Measurements from ENCODE around the gene APBA3.

The APBA3 gene

GRCh38 chr19:3723110-3723488 lies 38.4 kb downstream of the APBA3 start:
- H3K79me2 ChIP-seq (ENCODE audit: low read length) = no peaks in the 10 kb centered on the region
- DNase-seq = no peak
- no peaks in the 10 kb centered on the region for H3K9me2 ChIP-seq (replicated peaks; ENCODE audit: insufficient read depth, low read length)
- H3K4me1 ChIP-seq (ENCODE audit: low read length) = peaks cover 8% of the 10 kb centered on the region; the same call in 1 of the 2 replicates
- no peaks in the 10 kb centered on the region; the same call in 1 of the 2 replicates for H3F3A ChIP-seq (ENCODE audit: insufficient read depth, low read length)
- H2AFZ ChIP-seq (ENCODE audit: low read length) = no peak overlapping the region
- no peak overlapping the region for H3K4me2 ChIP-seq (ENCODE audit: low read depth, low read length)
- no peak overlapping the region for H3K27ac ChIP-seq (ENCODE audit: low read length)
- H3K36me3 ChIP-seq (replicated peaks; ENCODE audit: insufficient read depth, low read length) = no peaks in the 10 kb centered on the region
- H4K20me1 ChIP-seq (ENCODE audit: insufficient read depth, low read length) = no peaks in the 10 kb centered on the region
- H3K9me3 ChIP-seq (replicated peaks; ENCODE audit: insufficient read depth, low read length) = no peaks in the 10 kb centered on the region
- TF ChIP-seq CTCF (IDR thresholded peaks at IDR 0.05; ENCODE audit: low read length) = no peak
- TF ChIP-seq EZH2phosphoT487 (IDR thresholded peaks at IDR 0.05; ENCODE audit: low read length) = no peak
- no peak for TF ChIP-seq EZH2 (optimal IDR thresholded peaks at IDR 0.05; ENCODE audit: low read depth, low read length)
- H3K27me3 ChIP-seq (replicated peaks; ENCODE audit: insufficient read depth, low read length) = peaks cover 42% of the 10 kb centered on the region
- no peak overlapping the region for H3K4me3 ChIP-seq (ENCODE audit: low read length)
- H3K9ac ChIP-seq (ENCODE audit: low read length) = no peak overlapping the region

GRCh38 chr19:3722443-3723109 lies 38.9 kb downstream of the APBA3 start:
- H3K4me1 ChIP-seq (ENCODE audit: low read length) = peaks cover 8% of the 10 kb centered on the region; the same call in 1 of the 2 replicates
- no peaks in the 10 kb centered on the region for H3K9me2 ChIP-seq (replicated peaks; ENCODE audit: insufficient read depth, low read length)
- no peaks in the 10 kb centered on the region for H3K79me2 ChIP-seq (ENCODE audit: low read length)
- no peak overlapping the region for H3K4me3 ChIP-seq (ENCODE audit: low read length)
- no peaks in the 10 kb centered on the region for H3K36me3 ChIP-seq (replicated peaks; ENCODE audit: insufficient read depth, low read length)
- TF ChIP-seq CTCF (IDR thresholded peaks at IDR 0.05; ENCODE audit: low read length) = no peak
- TF ChIP-seq EZH2phosphoT487 (IDR thresholded peaks at IDR 0.05; ENCODE audit: low read length) = no peak
- TF ChIP-seq EZH2 (optimal IDR thresholded peaks at IDR 0.05; ENCODE audit: low read depth, low read length) = no peak
- no peak for DNase-seq
- H4K20me1 ChIP-seq (ENCODE audit: insufficient read depth, low read length) = no peaks in the 10 kb centered on the region
- no peaks in the 10 kb centered on the region for H3K9me3 ChIP-seq (replicated peaks; ENCODE audit: insufficient read depth, low read length)
- peak overlapping the region; percentile 58; the same call in 1 of the 2 replicates for H3K4me2 ChIP-seq (ENCODE audit: low read depth, low read length)
- no peak overlapping the region for H3K27ac ChIP-seq (ENCODE audit: low read length)
- H2AFZ ChIP-seq (ENCODE audit: low read length) = no peak overlapping the region
- peaks cover 44% of the 10 kb centered on the region for H3K27me3 ChIP-seq (replicated peaks; ENCODE audit: insufficient read depth, low read length)
- H3F3A ChIP-seq (ENCODE audit: insufficient read depth, low read length) = no peaks in the 10 kb centered on the region; the same call in 1 of the 2 replicates
- H3K9ac ChIP-seq (ENCODE audit: low read length) = no peak overlapping the region

GRCh38 chr19:3721887-3722442 lies 39.5 kb downstream of the APBA3 start:
- H3K27me3 ChIP-seq (replicated peaks; ENCODE audit: insufficient read depth, low read length) = peaks cover 46% of the 10 kb centered on the region
- H4K20me1 ChIP-seq (ENCODE audit: insufficient read depth, low read length) = no peaks in the 10 kb centered on the region
- peaks cover 8% of the 10 kb centered on the region; the same call in 1 of the 2 replicates for H3K4me1 ChIP-seq (ENCODE audit: low read length)
- peak overlapping the region; percentile 22; the same call in 1 of the 2 replicates for H3K4me3 ChIP-seq (ENCODE audit: low read length)
- H2AFZ ChIP-seq (ENCODE audit: low read length) = 0 out of 2 replicates have a peak overlapping the region, but pooled peaks have one; percentile 17
- DNase-seq = no peak
- H3K9me3 ChIP-seq (replicated peaks; ENCODE audit: insufficient read depth, low read length) = no peaks in the 10 kb centered on the region
- no peaks in the 10 kb centered on the region for H3K9me2 ChIP-seq (replicated peaks; ENCODE audit: insufficient read depth, low read length)
- H3F3A ChIP-seq (ENCODE audit: insufficient read depth, low read length) = no peaks in the 10 kb centered on the region; the same call in 1 of the 2 replicates
- H3K4me2 ChIP-seq (ENCODE audit: low read depth, low read length) = peak overlapping the region; percentile 58; the same call in 1 of the 2 replicates
- H3K79me2 ChIP-seq (ENCODE audit: low read length) = no peaks in the 10 kb centered on the region
- TF ChIP-seq EZH2 (optimal IDR thresholded peaks at IDR 0.05; ENCODE audit: low read depth, low read length) = no peak
- TF ChIP-seq CTCF (IDR thresholded peaks at IDR 0.05; ENCODE audit: low read length) = no peak
- TF ChIP-seq EZH2phosphoT487 (IDR thresholded peaks at IDR 0.05; ENCODE audit: low read length) = no peak
- H3K27ac ChIP-seq (ENCODE audit: low read length) = no peak overlapping the region
- no peak overlapping the region for H3K9ac ChIP-seq (ENCODE audit: low read length)
- no peaks in the 10 kb centered on the region for H3K36me3 ChIP-seq (replicated peaks; ENCODE audit: insufficient read depth, low read length)

Data from MM.1S (cell line).